Activated CD4-positive, alpha-beta T cell treated with anti-CD3 and anti-CD28 coated beads, Interleukin-2, amount 50 U/mL, for 24 hours (primary cell): ENCODE data around the gene CES4A.
"Not testable (repeated sequence)": the region's sequence is repeated elsewhere in the genome, so short reads cannot be mapped to it uniquely, and the experiment has no call there.

Experiments used
- DNase-seq, 2 donors: peaks; one replicate each; pipeline ENCODE4 v3.0.0-alpha.2; 2020; ENCODE audit warnings: low read depth in 1 of 2, low spot score in 1 of 2

Gene CES4A

DNA sequence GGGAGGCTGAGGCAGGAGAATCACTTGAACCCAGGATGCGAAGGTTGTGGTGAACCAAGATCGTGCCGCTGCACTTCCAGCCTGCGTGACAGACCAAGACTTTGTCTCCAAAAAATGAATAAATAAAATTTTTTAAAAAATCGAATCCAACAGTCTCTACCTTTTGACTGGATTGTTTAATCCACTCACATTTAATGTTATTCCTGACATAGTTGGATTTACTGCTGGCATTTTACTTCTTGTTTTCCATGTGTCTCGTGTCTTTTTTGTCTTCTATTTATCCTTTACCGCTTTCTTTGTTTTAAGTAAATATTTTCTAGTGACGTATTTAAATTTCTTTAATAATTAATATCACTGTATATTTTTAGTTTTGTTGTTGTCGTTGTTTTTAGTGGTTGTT is 5.4 kb upstream of the CES4A start:
- no peak for DNase-seq

DNA sequence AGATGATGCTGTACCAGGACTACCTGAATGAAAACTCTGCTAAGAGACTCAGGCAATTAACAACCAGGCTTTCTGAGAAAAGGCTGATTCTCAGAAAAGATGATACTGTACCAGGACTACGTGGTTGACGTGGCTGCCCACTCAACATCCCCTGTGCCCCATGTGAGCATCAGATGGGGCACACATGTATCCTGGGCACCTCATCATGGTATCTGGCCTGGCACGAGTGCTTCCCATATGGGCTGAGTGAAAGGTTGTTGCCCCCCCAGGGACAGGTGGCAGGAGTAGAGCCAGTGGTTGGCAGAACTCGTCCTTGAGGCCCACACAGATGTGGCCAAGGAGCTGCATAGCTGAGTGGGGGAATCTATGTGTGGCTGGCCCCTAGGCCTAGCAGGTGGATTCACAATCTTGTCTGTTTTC is 3.5 kb upstream of the CES4A start:
- DNase-seq: peak; percentile 42 to 58

- no peak for DNase-seq
Measured at GRCh38 chr16:66986559-66986958, 1.8 kb upstream of the CES4A start.

- no peak for DNase-seq
Measured at GRCh38 chr16:66991545-66992077, 3.2 kb downstream of the CES4A start.

DNA sequence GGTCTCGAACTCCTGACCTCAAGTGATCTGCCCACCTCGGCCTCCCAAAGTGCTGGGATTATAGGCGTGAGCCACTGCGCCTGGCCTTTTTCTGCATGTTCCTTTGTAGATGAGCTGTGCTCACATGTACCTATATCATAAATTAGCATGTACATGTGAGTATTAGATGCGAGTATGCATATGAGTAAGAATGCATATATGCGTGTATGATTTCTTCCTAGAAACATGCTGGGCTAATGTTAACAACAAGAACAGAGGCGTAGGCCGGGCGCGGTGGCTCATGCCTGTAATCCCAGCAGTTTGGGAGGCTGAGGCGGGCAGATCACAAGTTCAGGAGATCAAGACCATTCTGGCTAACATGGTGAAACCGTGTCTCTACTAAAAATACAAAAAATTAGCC is 5.2 kb downstream of the CES4A start:
- DNase-seq: not testable (repeated sequence)

DNA sequence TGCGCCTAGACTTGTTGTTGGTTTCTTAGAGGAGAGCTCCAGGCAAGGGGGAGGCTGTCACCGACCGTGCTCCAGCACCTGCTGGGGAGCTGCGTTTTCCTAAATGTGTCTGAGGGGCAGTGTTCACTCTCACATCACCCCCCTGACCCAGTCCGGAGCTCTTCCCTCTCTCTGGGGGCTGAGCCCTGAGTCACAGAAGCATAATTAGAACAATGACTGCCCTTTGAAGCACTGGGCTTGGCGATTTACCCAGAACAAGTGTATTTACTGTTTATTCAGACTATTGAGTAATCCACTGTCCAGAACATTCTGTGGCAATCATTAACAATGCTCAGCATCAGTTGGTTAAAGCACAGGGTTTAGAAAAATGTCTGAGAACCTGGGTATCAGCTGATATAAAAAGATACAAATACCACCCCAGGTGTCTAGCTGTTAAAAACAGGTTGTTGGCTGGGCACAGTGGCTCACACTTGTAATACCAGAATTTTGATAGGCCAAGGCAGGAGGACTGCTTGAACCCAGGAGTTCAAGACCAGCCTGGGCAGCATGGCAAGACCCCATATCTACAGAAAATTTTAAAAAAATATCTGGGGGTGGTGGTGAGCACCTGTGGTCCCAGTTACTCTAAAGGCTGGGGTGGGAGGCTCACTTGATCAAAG is 8.1 kb downstream of the CES4A start:
- no peak for DNase-seq

DNA sequence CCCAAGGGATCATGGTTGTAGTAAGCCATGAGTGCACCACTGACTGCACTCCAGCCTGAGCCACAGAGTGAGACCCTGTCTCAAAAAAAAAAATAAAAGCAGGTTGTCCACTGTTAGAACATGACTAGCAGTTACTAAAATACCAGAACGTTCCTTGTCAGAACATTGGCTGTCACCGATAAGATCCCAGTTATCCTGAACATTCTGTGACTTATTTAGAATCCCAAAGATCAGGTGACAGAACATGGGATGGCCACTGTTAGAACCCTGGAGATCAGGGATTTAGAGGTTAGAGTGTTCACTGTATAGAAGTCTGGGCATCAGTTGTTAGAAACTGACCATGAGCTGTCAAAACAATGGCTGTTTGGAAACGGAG is 8.6 kb downstream of the CES4A start:
- DNase-seq: no peak

DNA sequence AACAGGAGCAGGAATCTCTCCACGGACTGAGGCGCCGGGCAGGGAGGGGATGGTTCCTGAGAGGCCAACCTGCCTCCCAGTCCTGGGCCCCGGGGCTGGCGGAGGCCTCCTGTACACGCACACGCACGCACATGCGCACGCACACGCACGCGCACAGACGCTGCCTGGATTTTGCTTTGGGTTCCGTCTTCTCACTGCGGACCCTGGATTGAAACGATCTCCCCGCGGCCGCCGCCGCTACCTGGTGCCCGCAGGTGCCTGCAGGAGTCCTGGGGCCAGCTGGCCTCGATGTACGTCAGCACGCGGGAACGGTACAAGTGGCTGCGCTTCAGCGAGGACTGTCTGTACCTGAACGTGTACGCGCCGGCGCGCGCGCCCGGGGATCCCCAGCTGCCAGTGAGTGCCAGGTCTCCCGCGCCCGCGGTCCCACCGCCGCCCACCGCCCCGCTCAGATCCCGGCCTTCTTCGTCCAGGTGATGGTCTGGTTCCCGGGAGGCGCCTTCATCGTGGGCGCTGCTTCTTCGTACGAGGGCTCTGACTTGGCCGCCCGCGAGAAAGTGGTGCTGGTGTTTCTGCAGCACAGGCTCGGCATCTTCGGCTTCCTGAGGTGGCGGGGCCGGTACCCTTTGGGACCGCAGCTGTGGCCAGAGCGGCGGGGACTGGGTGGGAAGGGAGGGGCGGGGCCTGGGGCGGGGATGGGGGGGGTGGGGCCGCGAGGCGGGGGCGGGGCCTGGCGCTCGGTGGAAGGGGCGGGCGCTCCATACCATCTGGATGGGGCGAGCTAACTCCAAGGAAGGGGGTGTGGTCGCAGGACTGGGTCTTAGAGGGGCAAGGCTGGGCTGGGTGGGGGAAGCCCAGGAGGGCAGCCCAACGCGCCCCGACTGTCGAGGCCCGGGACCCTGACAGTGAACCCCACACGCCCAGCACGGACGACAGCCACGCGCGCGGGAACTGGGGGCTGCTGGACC is 12.3 kb downstream of the CES4A start:
- DNase-seq: peak; percentile 26 to 27

- no peak for DNase-seq
Measured at GRCh38 chr16:67001726-67002125, 13.3 kb downstream of the CES4A start.

- no peak for DNase-seq
Measured at GRCh38 chr16:67006930-67007658, 18.7 kb downstream of the CES4A start.

DNA sequence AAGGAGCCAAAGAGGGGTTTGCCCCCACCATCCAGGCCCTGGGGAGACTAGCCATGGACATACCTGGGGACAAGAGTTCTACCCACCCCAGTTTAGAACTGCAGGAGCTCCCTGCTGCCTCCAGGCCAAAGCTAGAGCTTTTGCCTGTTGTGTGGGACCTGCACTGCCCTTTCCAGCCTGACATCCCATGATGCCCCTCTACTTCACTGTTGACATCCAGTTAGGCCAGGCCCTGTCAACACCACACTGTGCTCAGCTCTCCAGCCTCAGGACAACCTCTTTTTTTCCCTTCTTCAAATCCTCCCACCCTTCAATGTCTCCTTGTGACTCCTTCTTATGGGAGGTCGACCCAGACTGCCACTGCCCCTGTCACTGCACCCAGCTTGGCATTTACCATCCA is 20.8 kb downstream of the CES4A start:
- DNase-seq: no peak

DNA sequence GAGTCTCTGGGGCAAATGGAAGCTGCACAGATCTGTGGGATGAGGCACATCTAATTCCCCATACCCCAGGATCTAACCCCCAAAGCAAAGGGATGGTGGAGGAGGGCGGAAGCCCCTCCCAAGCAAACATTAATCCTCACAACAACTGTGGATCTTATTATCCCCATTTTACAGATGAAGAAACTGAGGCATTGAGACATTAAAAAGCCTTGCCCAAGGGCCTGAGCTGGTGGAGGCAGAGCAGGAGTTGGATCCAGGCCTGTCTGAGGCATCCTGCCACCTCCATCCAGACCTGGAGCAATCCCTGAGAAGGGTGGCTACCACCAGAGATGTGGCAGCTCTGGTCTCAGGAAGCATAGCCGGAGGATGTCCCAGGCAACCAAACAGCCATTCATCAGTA is 22.9 kb downstream of the CES4A start:
- DNase-seq: no peak

DNA sequence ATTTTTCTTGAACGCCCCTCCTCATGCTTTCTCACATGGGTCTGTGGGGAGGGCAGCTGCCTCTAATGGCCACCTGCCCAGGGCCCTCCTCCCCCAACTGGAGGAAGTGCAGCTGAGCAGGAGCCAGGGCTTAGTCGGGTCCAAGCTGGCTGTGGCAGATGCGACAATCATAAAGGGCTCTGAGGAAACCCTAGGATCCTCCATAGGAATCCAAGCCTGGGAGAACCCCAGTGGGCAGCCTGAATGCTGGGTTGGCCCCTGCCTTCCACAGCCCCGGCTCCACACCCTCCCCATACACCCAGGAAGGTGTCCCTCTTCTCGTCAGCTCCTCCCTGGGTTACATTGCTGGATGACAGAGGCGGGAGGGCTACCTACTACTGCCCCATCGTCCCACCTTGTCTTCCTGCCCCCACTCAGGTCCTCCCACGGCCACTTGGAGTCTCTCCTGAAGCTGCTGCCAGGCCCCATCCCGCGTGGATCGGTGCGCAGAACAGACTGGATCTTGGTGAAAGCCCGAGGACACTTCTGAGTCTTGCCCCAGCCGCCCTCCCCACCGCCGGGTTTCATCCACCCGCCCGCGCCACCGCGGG is 24.9 kb downstream of the CES4A start:
- no peak for DNase-seq

GRCh38 chr16:67013823-67014633 is 25.6 kb downstream of the CES4A start:
- peak; percentile 39 to 46 for DNase-seq

- no peak for DNase-seq
Measured at GRCh38 chr16:67014634-67015312, 26.4 kb downstream of the CES4A start.

- DNase-seq: no peak
Measured at GRCh38 chr16:67015313-67015731, 26.9 kb downstream of the CES4A start.

DNA sequence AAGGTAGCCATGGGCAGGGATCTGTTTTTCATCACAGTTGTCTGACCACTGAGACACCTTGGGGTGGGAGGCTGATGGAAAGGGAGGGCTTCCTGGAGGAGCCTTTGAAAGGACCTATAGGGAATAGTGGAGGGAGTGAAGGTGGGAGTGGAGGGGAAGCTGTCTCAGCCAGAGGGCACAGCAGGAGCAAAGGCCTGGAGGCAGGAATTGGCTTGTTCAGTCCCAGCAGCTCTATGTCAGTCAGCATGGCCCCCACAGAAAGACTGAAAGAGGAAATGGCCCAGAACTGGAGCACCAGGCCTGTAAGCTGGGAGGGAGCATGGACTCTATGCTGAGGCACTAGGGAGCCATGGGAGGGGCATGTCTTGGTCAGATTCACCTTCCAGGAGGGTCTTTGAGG is 27.8 kb downstream of the CES4A start:
- no peak for DNase-seq

GRCh38 chr16:67016681-67017420 is 28.5 kb downstream of the CES4A start:
- DNase-seq: no peak

DNA sequence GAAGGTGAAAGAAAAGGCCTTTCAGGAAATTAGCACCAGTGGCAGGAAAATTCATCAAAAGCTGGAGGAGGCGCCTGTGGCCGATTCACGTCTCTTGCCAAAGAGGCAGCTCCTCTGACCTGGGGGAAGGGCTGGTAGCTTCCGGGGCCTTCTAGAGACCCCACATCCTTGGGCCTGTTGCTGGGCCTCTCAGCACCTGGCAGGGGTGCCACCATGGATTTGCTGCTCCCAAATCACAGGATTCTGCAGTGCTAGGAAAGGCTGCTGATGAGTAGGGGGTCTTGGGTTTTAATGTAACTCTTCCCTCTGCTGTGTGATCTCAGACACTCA is 29.0 kb downstream of the CES4A start:
- DNase-seq: no peak
